ENCODE measurements around the gene ENKD1.
A peak's percentile ranks its signal among the peaks of the same experiment; 100 is the strongest.
"Not testable (repeated sequence)": the region's sequence is repeated elsewhere in the genome, so short reads cannot be mapped to it uniquely, and the experiment has no call there.

Gene ENKD1

GRCh38 chr16:67666559-67667452, at the start of gene ENKD1, which contains the start of gene C16orf86:
ENKD1 (minus strand) TSS chr16:67666750; CDS start chr16:67666442, 308 bp downstream.
C16orf86 (plus strand) TSS chr16:67666814; CDS start chr16:67666971, 157 bp downstream.
- peak; percentile 70 to 98 (median 84) for DNase-seq
- intact Hi-C loops (cut with DNase I) = loop anchor here (1.0 to 10.0 kb wide), 3 partner anchors 55 to 178 kb away; partner anchors contain the start of genes CENPT, NUTF2 and THAP11

GRCh38 chr16:67716097-67716496, 49.5 kb upstream of the ENKD1 start:
- no peak for DNase-seq
- intact Hi-C loops (cut with DNase I) = no loop called here

GRCh38 chr16:67714522-67714921, 48.0 kb upstream of the ENKD1 start:
- intact Hi-C loops (cut with DNase I) = no loop called here
- no peak for DNase-seq

- intact Hi-C loops (cut with DNase I) = no loop called here
- peak in 1 of 10 donors; percentile 7 for DNase-seq
These were observed 47.2 kb upstream of the ENKD1 start for GRCh38 chr16:67713647-67714273.

- no peak for DNase-seq
- intact Hi-C loops (cut with DNase I) = no loop called here
These were observed 44.1 kb upstream of the ENKD1 start for GRCh38 chr16:67710607-67711006.

GRCh38 chr16:67709050-67709449, 42.5 kb upstream of the ENKD1 start:
- no peak for DNase-seq
- intact Hi-C loops (cut with DNase I) = no loop called here

GRCh38 chr16:67708368-67708771, 41.8 kb upstream of the ENKD1 start:
- DNase-seq = no peak
- intact Hi-C loops (cut with DNase I) = no loop called here

GRCh38 chr16:67707790-67708189, 41.2 kb upstream of the ENKD1 start:
- DNase-seq = peak in 1 of 10 donors; percentile 48
- intact Hi-C loops (cut with DNase I) = no loop called here

GRCh38 chr16:67707210-67707609, 40.7 kb upstream of the ENKD1 start:
- DNase-seq = no peak
- intact Hi-C loops (cut with DNase I) = no loop called here

- no peak for DNase-seq
- intact Hi-C loops (cut with DNase I) = no loop called here
These were observed 37.6 kb upstream of the ENKD1 start for GRCh38 chr16:67704110-67704509.

- intact Hi-C loops (cut with DNase I) = no loop called here
These were observed 37.1 kb upstream of the ENKD1 start for GRCh38 chr16:67703626-67704025.

GRCh38 chr16:67702130-67702529, 35.6 kb upstream of the ENKD1 start:
- no peak for DNase-seq
- intact Hi-C loops (cut with DNase I) = no loop called here

More at GRCh38 chr16:67703626-67704025, 37.1 kb upstream of the ENKD1 start:
- DNase-seq = no peak

GRCh38 chr16:67701420-67701819, 34.9 kb upstream of the ENKD1 start:
- DNase-seq = no peak
- intact Hi-C loops (cut with DNase I) = no loop called here

GRCh38 chr16:67699265-67699664, 32.7 kb upstream of the ENKD1 start:
- DNase-seq = peak in 1 of 10 donors; percentile 56
- intact Hi-C loops (cut with DNase I) = no loop called here

- peak in 1 of 10 donors; percentile 7 for DNase-seq
- intact Hi-C loops (cut with DNase I) = no loop called here
These were observed 31.1 kb upstream of the ENKD1 start for GRCh38 chr16:67697422-67698185.

GRCh38 chr16:67694611-67695010, 28.1 kb upstream of the ENKD1 start:
- intact Hi-C loops (cut with DNase I) = no loop called here
- DNase-seq = no peak

GRCh38 chr16:67693517-67694285, 27.2 kb upstream of the ENKD1 start:
- intact Hi-C loops (cut with DNase I) = not testable (repeated sequence)
- peak in 1 of 10 donors; percentile 12 for DNase-seq

- intact Hi-C loops (cut with DNase I) = no loop called here
- peak in 3 of 10 donors; percentile 39 to 78 (median 57) for DNase-seq
These were observed 19.0 kb upstream of the ENKD1 start for GRCh38 chr16:67685388-67686112.

GRCh38 chr16:67683767-67684166, 17.2 kb upstream of the ENKD1 start:
- intact Hi-C loops (cut with DNase I) = no loop called here
- DNase-seq = peak in 3 of 10 donors; percentile 9 to 44 (median 10)
